SH-SY5Y (cell line): ENCODE data around the gene CEP76.

Experiments
- GATA2 ChIP-seq: IDR thresholded peaks from 2 replicates; pipeline ENCODE4 v1.6.1; 2011; ENCODE audit warnings: mild to moderate bottlenecking, low read depth, low read length
- GATA3 ChIP-seq: IDR thresholded peaks from 2 replicates; pipeline ENCODE4 v1.6.1; 2011; ENCODE audit warnings: low read depth, mild to moderate bottlenecking, low read length, moderate library complexity

DNA sequence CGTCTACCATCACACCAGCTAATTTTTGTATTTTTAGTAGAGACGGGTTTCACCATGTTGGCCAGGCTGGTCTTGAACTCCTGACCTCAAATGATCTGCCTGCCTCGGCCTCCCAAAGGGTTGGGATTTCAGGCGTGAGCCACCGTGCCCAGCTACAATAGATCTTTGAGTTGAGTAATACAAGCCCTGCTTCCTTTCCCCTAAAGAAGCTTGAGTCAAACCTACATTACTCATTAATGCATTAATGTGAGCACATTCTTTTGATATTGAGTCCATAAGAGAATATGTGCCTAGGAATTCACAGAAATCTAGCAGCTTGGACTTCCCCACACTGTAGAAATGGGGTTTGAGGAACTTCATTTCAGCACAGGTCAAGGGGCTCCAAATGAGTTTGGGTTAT is 39.9 kb upstream of the CEP76 start:
- TF ChIP-seq GATA2 (no peak), GATA3 (no peak)
